Stimulated activated naive B cell treated with anti-CD40 and anti-IgM and Interleukin-4, amounts not matched to agents 10 μg/mL and 1 μg/mL and 100 μg/mL, for 72 hours (primary cell): ENCODE measurements around the gene TSSK1B.
"Not testable (repeated sequence)": the region's sequence is repeated elsewhere in the genome, so short reads cannot be mapped to it uniquely, and the experiment has no call there.

ENCODE experiments used
- ATAC-seq, 2 donors: fragments of 150-1000 bp; cut with Tn5 transposase; replicated peaks; 2 replicates each; pipeline ENCODE4 v1.10.0; 2021; ENCODE audit warnings: moderate library complexity in 1 of 2
- DNase-seq: peaks from one replicate; pipeline ENCODE4 v3.0.0; 2021
- H3K27ac Mint-ChIP-seq: one replicate; pipeline ENCODE4 v1.8.0; 2022; ENCODE audit warnings: mild to moderate bottlenecking, mixed read lengths
- H3K27me3 Mint-ChIP-seq, 2 donors: one replicate each; pipeline ENCODE4 v1.8.0; 2022; ENCODE audit warnings: mixed read lengths in 2 of 2
- H3K36me3 Mint-ChIP-seq, 2 donors: one replicate each; pipeline ENCODE4 v1.8.0; 2022; ENCODE audit warnings: mixed read lengths in 2 of 2, mild to moderate bottlenecking in 1 of 2
- H3K4me1 Mint-ChIP-seq, 2 donors: one replicate each; pipeline ENCODE4 v1.8.0; 2022; ENCODE audit warnings: mixed read lengths in 2 of 2, mild to moderate bottlenecking in 1 of 2
- H3K4me3 Mint-ChIP-seq, 2 donors: one replicate each; pipeline ENCODE4 v1.8.0; 2022; ENCODE audit warnings: mild to moderate bottlenecking in 2 of 2, mixed read lengths in 2 of 2, moderate library complexity in 1 of 2
- H3K9me3 Mint-ChIP-seq, 2 donors: one replicate each; pipeline ENCODE4 v1.8.0; 2022; ENCODE audit warnings: mixed read lengths in 2 of 2, mild to moderate bottlenecking in 1 of 2

The TSSK1B gene

DNA sequence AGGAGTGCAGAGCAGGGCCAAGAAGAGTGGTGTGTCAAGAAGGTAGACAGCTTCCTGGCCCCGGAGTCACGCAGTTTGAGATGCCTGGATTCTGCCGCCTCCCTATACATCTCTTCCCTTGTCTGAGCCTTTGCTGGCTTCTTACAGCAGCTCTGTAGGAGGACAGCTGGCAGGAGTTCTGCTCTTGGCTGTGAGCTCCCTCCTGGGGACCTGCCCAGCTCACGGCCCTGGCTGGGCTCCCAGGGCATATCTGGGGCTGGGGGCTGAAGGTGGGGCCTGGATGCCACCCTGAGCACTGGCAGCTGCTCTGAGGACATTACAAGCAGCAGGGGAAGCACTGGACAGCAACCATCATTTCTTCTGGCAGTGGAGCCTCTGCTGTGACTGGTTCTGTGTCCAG, 786 bp upstream of the TSSK1B start:
- no peak for DNase-seq
- Mint-ChIP-seq H3K27ac (no peak overlapping the region), H3K27me3 (peaks cover 0 to 14% of the 10 kb centered on the region in 2 donors), H3K9me3 (peaks cover 0 to 2% of the 10 kb centered on the region in 2 donors), H3K4me3 (no peak overlapping the region), H3K4me1 (no peaks in the 10 kb centered on the region), H3K36me3 (no peaks in the 10 kb centered on the region)
- ATAC-seq = no peak

GRCh38 chr5:113433862-113434612, 752 bp downstream of the TSSK1B start:
- Mint-ChIP-seq H3K4me1 (no peaks in the 10 kb centered on the region), H3K27me3 (peaks cover 0 to 9% of the 10 kb centered on the region in 2 donors), H3K27ac (no peak overlapping the region), H3K36me3 (no peaks in the 10 kb centered on the region), H3K9me3 (peaks cover 0 to 2% of the 10 kb centered on the region in 2 donors), H3K4me3 (no peak overlapping the region)
- DNase-seq (no peak), ATAC-seq (no peak)

- H3K27ac Mint-ChIP-seq = no peak overlapping the region
- H3K9me3 Mint-ChIP-seq = peaks cover 0 to 2% of the 10 kb centered on the region in 2 donors
- peaks cover 0 to 9% of the 10 kb centered on the region in 2 donors for H3K27me3 Mint-ChIP-seq
- ATAC-seq (no peak), DNase-seq (no peak)
- no peaks in the 10 kb centered on the region for H3K36me3 Mint-ChIP-seq
- no peaks in the 10 kb centered on the region for H3K4me1 Mint-ChIP-seq
- no peak overlapping the region for H3K4me3 Mint-ChIP-seq
Measured at GRCh38 chr5:113433071-113433470, 1.7 kb downstream of the TSSK1B start.

DNA sequence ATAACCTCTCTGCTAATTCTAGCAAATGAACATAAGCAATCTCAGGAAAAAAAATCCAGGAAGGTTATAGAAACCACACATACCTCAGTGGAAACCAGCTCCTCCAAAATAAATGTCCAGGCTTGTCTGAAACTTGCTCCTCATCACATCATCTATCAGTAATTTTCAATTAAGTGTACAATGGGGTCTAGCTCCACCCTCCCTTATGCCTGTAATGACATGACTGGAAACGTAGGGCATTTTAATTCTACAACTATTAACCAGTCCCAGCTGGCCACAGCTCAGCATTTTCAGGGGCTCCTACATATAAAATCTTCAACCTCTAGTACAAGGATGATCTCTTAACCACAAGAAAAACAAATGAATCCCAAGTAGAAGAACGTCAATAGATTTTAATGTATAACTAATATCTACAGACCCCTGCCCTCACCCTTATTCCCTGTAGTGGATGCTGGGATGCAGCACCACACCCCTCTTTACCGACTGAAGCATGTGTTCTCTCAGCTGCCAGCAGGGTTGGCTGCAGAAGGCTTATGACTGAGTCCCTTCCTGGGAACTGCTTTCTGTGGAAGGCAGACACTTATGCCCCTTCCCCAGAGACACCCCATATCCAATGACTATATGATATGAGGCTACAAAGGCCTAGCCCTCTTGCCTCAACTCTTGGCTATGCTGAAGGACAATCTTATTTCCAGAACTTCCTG, 6.8 kb downstream of the TSSK1B start:
- ATAC-seq = no peak
- no peak for DNase-seq
- Mint-ChIP-seq H3K4me3 (no peak overlapping the region), H3K9me3 (no peaks in the 10 kb centered on the region), H3K27ac (no peak overlapping the region), H3K4me1 (no peaks in the 10 kb centered on the region), H3K36me3 (no peaks in the 10 kb centered on the region), H3K27me3 (peaks cover 0 to 7% of the 10 kb centered on the region in 2 donors)

DNA sequence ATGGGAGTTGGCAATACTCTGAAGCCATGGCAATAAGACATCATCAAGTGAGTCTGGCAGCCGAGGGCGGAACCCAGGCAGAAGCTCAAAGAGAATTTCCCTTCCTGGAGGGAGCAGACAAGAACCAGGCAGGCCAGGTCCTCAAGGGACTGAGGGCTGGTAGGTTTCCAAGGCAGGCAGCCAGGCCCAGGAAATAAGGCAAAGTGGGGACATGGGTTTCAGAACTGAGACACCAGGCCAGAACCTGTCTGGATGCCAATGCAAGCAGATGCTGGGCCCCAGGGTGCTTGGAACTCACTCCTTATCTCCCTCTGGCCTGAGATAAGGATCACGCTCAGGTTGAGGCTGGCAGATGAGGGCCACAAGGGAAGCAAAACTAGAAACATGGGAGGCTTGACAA, 8.9 kb downstream of the TSSK1B start:
- Mint-ChIP-seq H3K36me3 (no peaks in the 10 kb centered on the region), H3K27me3 (peaks cover 6 to 13% of the 10 kb centered on the region in 2 donors), H3K27ac (no peak overlapping the region), H3K4me3 (no peak overlapping the region), H3K9me3 (no peaks in the 10 kb centered on the region), H3K4me1 (no peaks in the 10 kb centered on the region)
- DNase-seq (no peak), ATAC-seq (no peak)

DNA sequence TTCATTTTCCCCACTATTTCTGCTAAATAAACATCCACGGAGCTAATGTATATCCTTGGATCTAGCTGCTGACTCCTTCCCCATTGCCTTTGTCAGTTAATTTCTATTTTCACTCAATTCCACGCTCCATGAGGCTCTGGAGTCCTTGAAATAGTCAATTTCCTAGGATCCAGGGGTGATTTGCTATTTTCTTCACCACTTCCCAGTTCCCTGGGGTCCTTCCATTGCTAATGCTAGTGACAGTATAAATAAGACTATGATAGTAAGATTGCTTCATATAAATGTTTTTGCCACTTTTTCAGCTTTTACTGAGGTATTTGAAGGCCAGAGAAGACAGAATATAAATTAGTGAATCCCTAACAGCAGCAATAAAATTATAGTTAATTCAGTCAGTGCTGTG, 13.1 kb downstream of the TSSK1B start:
- no peaks in the 10 kb centered on the region for H3K4me1 Mint-ChIP-seq
- H3K4me3 Mint-ChIP-seq = no peak overlapping the region
- no peak overlapping the region for H3K27ac Mint-ChIP-seq
- no peaks in the 10 kb centered on the region for H3K36me3 Mint-ChIP-seq
- peaks cover 0 to 2% of the 10 kb centered on the region in 2 donors for H3K9me3 Mint-ChIP-seq
- peaks cover 9 to 13% of the 10 kb centered on the region in 2 donors for H3K27me3 Mint-ChIP-seq
- DNase-seq (no peak), ATAC-seq (no peak)

DNA sequence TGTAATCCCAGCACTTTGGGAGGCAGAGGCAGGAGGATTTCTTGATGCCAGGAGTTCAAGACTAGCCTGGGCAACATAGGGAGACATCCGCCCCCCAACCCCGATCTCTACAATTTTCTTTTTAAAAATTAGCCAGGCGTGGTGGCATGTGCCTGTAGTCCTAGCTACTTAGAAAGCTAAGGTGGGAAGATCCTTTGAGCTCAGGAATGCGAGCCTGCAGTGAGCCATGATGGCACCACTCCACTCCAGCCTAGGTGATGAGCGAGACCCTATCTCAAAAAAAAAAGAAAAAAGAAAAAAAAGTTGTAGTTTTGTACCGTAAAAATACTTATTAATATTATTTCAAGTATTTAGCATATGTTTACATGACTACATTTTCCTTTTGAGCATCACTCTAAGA, 29.3 kb downstream of the TSSK1B start:
- H3K4me3 Mint-ChIP-seq = no peak overlapping the region

GRCh38 chr5:113404269-113404668, 30.5 kb downstream of the TSSK1B start:
- Mint-ChIP-seq H3K9me3 (no peaks in the 10 kb centered on the region), H3K36me3 (no peaks in the 10 kb centered on the region), H3K27ac (no peak overlapping the region), H3K4me1 (no peaks in the 10 kb centered on the region), H3K27me3 (peaks cover 3 to 6% of the 10 kb centered on the region in 2 donors), H3K4me3 (no peak overlapping the region)
- DNase-seq (no peak), ATAC-seq (no peak)

More for the DNA sequence above, 29.3 kb downstream of the TSSK1B start:
- Mint-ChIP-seq H3K9me3 (no peaks in the 10 kb centered on the region), H3K27me3 (peaks cover 3 to 6% of the 10 kb centered on the region in 2 donors), H3K27ac (no peak overlapping the region), H3K4me1 (no peaks in the 10 kb centered on the region), H3K36me3 (no peaks in the 10 kb centered on the region)
- DNase-seq (no peak), ATAC-seq (no peak)

DNA sequence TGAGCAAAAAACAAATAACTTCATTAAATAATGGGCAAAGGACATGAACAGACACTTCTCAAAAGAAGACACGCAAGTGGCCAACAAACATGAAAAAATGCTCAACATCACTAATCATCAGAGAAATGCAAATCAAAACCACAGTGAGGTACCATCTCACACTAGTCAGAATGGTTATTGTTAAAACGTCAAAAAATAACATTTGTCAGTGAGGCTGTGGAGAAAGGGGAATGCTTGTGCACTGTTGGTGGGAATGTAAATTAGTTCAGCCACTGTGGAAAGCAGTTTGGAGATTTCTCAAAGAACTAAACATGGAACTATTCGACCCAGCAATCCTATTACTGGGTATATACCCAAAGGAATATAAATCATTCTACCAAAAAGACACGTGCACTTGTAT, 36.8 kb downstream of the TSSK1B start:
- DNase-seq, H3K27ac Mint-ChIP-seq, H3K9me3 Mint-ChIP-seq, H3K4me1 Mint-ChIP-seq, H3K4me3 Mint-ChIP-seq, H3K36me3 Mint-ChIP-seq, ATAC-seq: not testable (repeated sequence)
- H3K27me3 Mint-ChIP-seq = peaks cover 13 to 16% of the 10 kb centered on the region in 2 donors

DNA sequence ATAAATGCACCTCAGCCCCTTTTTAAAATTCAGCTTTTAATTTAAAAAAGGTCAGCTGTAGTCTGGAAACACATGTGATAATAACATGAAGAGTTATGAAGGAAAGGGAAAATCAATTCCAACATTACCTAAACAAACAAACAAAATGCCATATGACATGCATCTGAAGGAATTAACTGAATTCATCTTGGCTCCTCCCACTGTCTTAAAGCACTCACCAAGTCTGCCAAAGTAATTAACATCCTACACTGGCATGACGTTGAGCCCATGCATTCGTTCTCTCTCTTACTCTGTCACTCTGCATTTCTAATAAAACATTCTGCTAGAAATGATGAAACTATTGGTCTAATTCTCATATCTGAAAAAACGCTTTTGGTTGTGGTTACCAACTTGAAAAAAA, 37.7 kb downstream of the TSSK1B start:
- no peak for ATAC-seq
- DNase-seq = no peak
- no peak overlapping the region for H3K27ac Mint-ChIP-seq
- H3K27me3 Mint-ChIP-seq = peaks cover 13 to 19% of the 10 kb centered on the region in 2 donors
- no peaks in the 10 kb centered on the region for H3K4me1 Mint-ChIP-seq
- no peaks in the 10 kb centered on the region for H3K9me3 Mint-ChIP-seq
- H3K4me3 Mint-ChIP-seq = no peak overlapping the region
- no peaks in the 10 kb centered on the region for H3K36me3 Mint-ChIP-seq

DNA sequence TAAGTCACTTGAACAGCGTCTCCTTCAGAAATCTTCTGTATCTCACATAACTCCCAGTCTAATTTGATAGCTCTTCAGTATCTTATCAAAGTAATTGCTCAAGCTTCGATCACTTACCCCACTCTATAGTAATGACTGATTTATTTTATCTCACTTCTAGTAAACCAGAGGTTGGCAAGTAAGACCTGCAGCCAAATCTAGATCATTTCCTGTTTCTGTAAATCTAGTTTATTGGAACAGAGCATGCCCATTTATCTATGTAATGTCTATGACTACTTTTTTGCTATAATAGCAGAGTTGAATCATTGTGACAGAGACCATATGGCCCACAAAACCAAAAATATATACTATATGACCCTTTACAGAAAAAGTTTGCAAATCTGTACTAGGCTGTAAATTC, 40.1 kb downstream of the TSSK1B start:
- Mint-ChIP-seq H3K4me3 (no peak overlapping the region), H3K27me3 (peaks cover 22 to 25% of the 10 kb centered on the region in 2 donors), H3K4me1 (no peaks in the 10 kb centered on the region), H3K9me3 (no peaks in the 10 kb centered on the region), H3K27ac (no peak overlapping the region), H3K36me3 (no peaks in the 10 kb centered on the region)
- no peak for ATAC-seq
- no peak for DNase-seq

GRCh38 chr5:113390224-113390623, 44.6 kb downstream of the TSSK1B start:
- no peak overlapping the region for H3K27ac Mint-ChIP-seq
- H3K9me3 Mint-ChIP-seq = no peaks in the 10 kb centered on the region
- H3K4me1 Mint-ChIP-seq = no peaks in the 10 kb centered on the region
- no peak overlapping the region for H3K4me3 Mint-ChIP-seq
- ATAC-seq (no peak), DNase-seq (no peak)
- no peaks in the 10 kb centered on the region for H3K36me3 Mint-ChIP-seq
- H3K27me3 Mint-ChIP-seq = peaks cover 34 to 35% of the 10 kb centered on the region in 2 donors

DNA sequence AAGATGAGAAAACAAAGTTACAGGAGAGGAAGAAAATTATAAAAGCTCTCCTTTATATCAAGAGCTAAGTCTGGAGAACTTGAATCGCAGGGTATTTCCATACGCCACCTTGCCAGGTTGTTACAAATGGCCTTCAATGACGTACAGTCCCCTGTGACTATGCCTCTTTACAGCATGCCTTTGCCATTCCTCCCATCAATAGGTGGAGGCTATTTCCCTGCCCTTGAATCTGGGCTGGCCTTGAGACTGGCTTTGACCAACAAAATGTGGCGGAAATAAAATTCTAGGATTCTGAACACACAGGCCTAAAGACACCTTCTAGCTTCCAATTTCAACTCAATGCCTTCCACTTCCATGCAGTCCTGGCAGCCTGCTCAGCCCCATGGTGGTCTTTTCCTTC, 45.7 kb downstream of the TSSK1B start:
- Mint-ChIP-seq H3K36me3 (no peaks in the 10 kb centered on the region), H3K4me1 (peaks cover 0 to 2% of the 10 kb centered on the region in 2 donors), H3K27me3 (peaks cover 30 to 31% of the 10 kb centered on the region in 2 donors), H3K27ac (no peak overlapping the region), H3K9me3 (no peaks in the 10 kb centered on the region), H3K4me3 (no peak overlapping the region)
- DNase-seq = no peak
- no peak for ATAC-seq

- no peaks in the 10 kb centered on the region for H3K36me3 Mint-ChIP-seq
- no peaks in the 10 kb centered on the region for H3K9me3 Mint-ChIP-seq
- H3K27ac Mint-ChIP-seq = no peak overlapping the region
- peaks cover 30 to 31% of the 10 kb centered on the region in 2 donors for H3K27me3 Mint-ChIP-seq
- ATAC-seq = no peak
- DNase-seq = no peak
- peaks cover 0 to 2% of the 10 kb centered on the region in 2 donors for H3K4me1 Mint-ChIP-seq
- no peak overlapping the region for H3K4me3 Mint-ChIP-seq
Measured at GRCh38 chr5:113387844-113388243, 46.9 kb downstream of the TSSK1B start.

- H3K36me3 Mint-ChIP-seq = no peaks in the 10 kb centered on the region
- H3K9me3 Mint-ChIP-seq = no peaks in the 10 kb centered on the region
- peaks cover 44 to 46% of the 10 kb centered on the region in 2 donors for H3K27me3 Mint-ChIP-seq
- no peak overlapping the region for H3K27ac Mint-ChIP-seq
- ATAC-seq = no peak
- DNase-seq = no peak
- H3K4me3 Mint-ChIP-seq = no peak overlapping the region
- H3K4me1 Mint-ChIP-seq = peaks cover 0 to 2% of the 10 kb centered on the region in 2 donors
Measured at GRCh38 chr5:113384782-113385285, 50.0 kb downstream of the TSSK1B start.
